GM12878 (cell line): ENCODE results near the gene MSS51.

Source experiments
- BCL11A ChIP-seq: IDR thresholded peaks from 2 replicates; pipeline ENCODE4 v1.6.1; 2011; ENCODE audit warnings: low read depth, low read length
- CTCF ChIP-seq, 3 experiments: IDR thresholded peaks in 2 of 3; conservative IDR thresholded peaks in 1 of 3; 2 replicates each; pipeline ENCODE4 v1.5.1; 2011; ENCODE audit warnings: low read depth in 3 of 3, low read length in 3 of 3, mild to moderate bottlenecking in 3 of 3, control low read depth in 2 of 3, moderate library complexity in 2 of 3, inconsistent platforms in 1 of 3, mixed read lengths in 1 of 3; ENCODE audit not compliant: control insufficient read depth in 2 of 3, insufficient read depth in 1 of 3; ENCODE audit errors: extremely low read depth in 1 of 3
- MLLT1 ChIP-seq: fragments of 450-650 bp; IDR thresholded peaks from 2 replicates; pipeline ENCODE4 v1.6.1; 2016; ENCODE audit warnings: mild to moderate bottlenecking
- RAD21 ChIP-seq: IDR thresholded peaks from 2 replicates; pipeline ENCODE4 v1.6.1; 2011; ENCODE audit warnings: mild to moderate bottlenecking, low read depth, low read length, moderate library complexity; ENCODE audit not compliant: insufficient read depth
- ZNF274 ChIP-seq: IDR thresholded peaks from one replicate; pipeline ENCODE4 v1.8.0; 2011; ENCODE audit not compliant: insufficient read length, insufficient read depth
- TF ChIP-seq, protein P1 (sequence below): IDR thresholded peaks from 2 replicates; pipeline ENCODE4 v1.6.1; 2012; ENCODE audit warnings: low read depth, low read length, improper control_type of control experiment
- TF ChIP-seq, protein P2 (sequence below): fragments of 450-650 bp; IDR thresholded peaks from 2 replicates; pipeline ENCODE4 v1.6.1; 2017; ENCODE audit warnings: mild to moderate bottlenecking
- TF ChIP-seq, protein P3 (sequence below): IDR thresholded peaks from 2 replicates; pipeline ENCODE4 v1.6.1; 2011; ENCODE audit warnings: low read depth, low read length, improper control_type of control experiment, borderline replicate concordance

DNA sequence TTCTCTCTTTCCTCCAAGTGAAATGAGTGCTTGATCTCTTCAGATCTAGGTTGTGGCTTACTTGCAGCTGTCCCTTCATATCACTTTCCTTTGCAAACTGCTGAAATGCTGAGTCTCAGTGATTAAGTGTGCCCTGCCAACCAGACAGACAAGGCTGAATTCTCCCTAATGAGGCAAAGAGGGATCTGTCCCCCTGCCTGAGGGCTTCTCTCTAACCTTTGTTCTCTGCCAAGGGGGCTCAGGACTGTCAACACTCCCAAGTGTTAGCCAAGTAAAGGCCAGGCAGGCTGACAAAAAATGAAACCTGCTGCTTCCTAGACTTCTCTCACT is at the start of gene MSS51:
- TF ChIP-seq, protein P1, sequence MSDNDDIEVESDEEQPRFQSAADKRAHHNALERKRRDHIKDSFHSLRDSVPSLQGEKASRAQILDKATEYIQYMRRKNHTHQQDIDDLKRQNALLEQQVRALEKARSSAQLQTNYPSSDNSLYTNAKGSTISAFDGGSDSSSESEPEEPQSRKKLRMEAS, result no peak
- TF ChIP-seq CTCF (IDR thresholded peaks at IDR 0.05 in 2 of 3, conservative IDR thresholded peaks at IDR 0.05 in 1 of 3; ENCODE audit: control insufficient read depth in 2 of 3, extremely low read depth in 1 of 3, insufficient read depth in 1 of 3, low read depth in 3 of 3, low read length in 3 of 3) (no peak), ZNF274 (no peak), BCL11A (no peak), RAD21 (no peak), MLLT1 (no peak)
- TF ChIP-seq, protein P2, sequence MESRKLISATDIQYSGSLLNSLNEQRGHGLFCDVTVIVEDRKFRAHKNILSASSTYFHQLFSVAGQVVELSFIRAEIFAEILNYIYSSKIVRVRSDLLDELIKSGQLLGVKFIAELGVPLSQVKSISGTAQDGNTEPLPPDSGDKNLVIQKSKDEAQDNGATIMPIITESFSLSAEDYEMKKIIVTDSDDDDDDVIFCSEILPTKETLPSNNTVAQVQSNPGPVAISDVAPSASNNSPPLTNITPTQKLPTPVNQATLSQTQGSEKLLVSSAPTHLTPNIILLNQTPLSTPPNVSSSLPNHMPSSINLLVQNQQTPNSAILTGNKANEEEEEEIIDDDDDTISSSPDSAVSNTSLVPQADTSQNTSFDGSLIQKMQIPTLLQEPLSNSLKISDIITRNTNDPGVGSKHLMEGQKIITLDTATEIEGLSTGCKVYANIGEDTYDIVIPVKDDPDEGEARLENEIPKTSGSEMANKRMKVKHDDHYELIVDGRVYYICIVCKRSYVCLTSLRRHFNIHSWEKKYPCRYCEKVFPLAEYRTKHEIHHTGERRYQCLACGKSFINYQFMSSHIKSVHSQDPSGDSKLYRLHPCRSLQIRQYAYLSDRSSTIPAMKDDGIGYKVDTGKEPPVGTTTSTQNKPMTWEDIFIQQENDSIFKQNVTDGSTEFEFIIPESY, result no peak
- TF ChIP-seq, protein P3, sequence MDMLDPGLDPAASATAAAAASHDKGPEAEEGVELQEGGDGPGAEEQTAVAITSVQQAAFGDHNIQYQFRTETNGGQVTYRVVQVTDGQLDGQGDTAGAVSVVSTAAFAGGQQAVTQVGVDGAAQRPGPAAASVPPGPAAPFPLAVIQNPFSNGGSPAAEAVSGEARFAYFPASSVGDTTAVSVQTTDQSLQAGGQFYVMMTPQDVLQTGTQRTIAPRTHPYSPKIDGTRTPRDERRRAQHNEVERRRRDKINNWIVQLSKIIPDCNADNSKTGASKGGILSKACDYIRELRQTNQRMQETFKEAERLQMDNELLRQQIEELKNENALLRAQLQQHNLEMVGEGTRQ, result no peak
